ENCODE data around the gene EMILIN2. TPM values are rescaled to one million over a fixed set of nuclear protein-coding genes. Genes with fewer than 3 reads are reported as not detected.

The EMILIN2 gene
- total and polyA plus RNA-seq, 4 donors: 0.58 to 4.6 (median 1.8) TPM

DNA sequence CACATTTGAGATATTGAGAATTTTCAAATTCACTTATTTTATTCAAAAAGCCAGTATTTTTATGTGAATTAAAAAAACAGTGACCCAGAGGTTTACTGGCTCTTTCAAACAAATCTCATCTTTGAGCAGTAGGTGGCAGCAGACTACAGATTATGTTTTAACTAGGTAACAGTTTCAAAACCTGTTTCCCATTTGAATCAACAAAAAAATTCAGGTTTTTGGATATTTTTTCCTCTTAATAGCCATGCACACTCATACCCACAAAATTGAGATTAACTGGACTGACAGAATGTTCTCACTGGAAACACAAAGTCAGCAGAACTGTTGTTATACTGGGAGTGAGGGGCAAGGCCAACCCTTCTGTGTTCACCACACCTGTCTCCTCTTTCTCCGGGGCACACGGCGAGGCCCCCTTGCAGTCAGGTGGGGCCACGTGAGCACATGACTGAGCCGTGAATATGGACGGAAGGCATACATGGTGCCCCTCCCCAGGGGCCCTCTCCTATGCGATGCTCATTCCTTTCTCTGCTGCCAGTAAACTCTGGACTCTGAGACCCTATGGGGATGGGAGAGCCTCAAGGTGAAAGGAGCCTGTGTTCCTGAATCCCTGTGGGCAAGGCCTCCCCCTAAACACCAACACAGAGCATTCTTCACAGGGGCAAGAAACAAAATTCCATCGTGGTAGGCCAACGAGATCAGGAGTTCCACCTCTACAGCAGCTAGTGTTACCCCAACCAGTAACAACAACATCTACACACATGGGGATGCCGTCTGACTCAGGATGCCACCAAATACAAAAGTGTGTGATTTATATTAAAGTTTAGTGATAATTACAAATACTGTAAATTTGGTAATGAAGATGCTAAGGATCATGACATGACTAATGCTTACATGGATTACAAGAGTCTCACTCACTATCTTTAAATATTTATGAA lies 85.7 kb downstream of the EMILIN2 start (continued):
- TF ChIP-seq REST (IDR thresholded peaks at IDR 0.05): no peak

- Histone ChIP-seq H3K4me3 (ENCODE audit: low read depth in 1 of 3, low read length in 3 of 3) (no peak overlapping the region), H3K36me3 (ENCODE audit: control insufficient read depth in 4 of 4, insufficient read depth in 3 of 4, low read depth in 1 of 4, low read length in 3 of 4) (peaks cover 5 to 88% (median 75%) of the 10 kb centered on the region in 4 donors), H3K27me3 (ENCODE audit: control insufficient read depth in 4 of 4, insufficient read depth in 4 of 4, low read length in 3 of 4) (no peaks in the 10 kb centered on the region), H3K27ac (ENCODE audit: low read depth in 1 of 2, low read length in 2 of 2) (no peak overlapping the region), H3K4me1 (ENCODE audit: control insufficient read depth in 4 of 4, insufficient read depth in 4 of 4, low read length in 3 of 4) (peaks cover 0 to 14% (median 8%) of the 10 kb centered on the region in 4 donors), H3K9ac (ENCODE audit: low read depth in 1 of 2, low read length in 2 of 2) (no peak overlapping the region), H3K9me3 (ENCODE audit: control insufficient read depth in 4 of 4, low read length in 3 of 4) (no peaks in the 10 kb centered on the region)
- WGBS: 83% methylated on average over 3 of the region's 3 CpGs
- DNase-seq (ENCODE audit: low spot score): no peak
- no peak for TF ChIP-seq YY1 (IDR thresholded peaks at IDR 0.05)
Measured at GRCh38 chr18:2933995-2934394, 87.2 kb downstream of the EMILIN2 start.

DNA sequence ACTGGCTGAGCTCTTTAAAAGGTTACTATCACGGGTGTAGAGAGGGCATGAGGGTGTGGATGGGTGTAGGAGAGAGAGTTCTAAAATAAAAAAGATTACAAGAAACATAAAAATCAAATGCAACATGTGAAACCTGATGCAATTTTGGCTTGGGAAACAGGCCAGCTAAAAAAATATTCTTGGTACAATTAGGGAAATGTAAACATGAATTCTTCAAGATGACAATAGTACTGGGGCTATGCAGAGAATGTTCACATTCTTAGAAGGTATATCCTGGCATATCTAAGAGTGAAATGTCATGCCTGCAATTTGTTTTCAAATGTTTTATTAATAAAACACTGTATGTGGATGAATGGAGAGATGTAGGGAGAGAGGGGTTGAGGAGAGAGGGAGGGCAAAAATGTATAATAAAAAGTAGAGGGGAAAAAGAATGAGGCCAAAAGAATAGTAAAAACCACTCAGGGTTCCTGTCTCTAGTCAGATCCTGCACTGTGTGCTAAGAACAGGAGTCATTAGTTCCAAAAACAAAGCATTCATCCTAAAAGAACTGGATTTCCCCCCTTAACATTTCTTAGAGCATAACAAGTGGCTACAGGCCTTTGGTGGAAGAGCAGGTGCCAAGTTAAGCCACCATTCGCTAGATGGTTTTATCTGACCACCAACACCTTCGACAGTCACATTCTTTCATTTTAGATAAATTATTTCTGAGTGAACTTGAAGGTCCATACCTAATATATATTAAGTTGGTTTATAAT lies 88.8 kb downstream of the EMILIN2 start:
- H3K36me3 ChIP-seq (ENCODE audit: control insufficient read depth in 4 of 4, insufficient read depth in 3 of 4, low read depth in 1 of 4, low read length in 3 of 4): peaks cover 4 to 82% (median 58%) of the 10 kb centered on the region in 4 donors
- H3K27me3 ChIP-seq (ENCODE audit: control insufficient read depth in 4 of 4, insufficient read depth in 4 of 4, low read length in 3 of 4): no peaks in the 10 kb centered on the region
- TF ChIP-seq EGR1 (IDR thresholded peaks at IDR 0.05; ENCODE audit: low read depth in 2 of 2): no peak
- no peak for TF ChIP-seq HNF4A (conservative IDR thresholded peaks at IDR 0.05)
- no peak for TF ChIP-seq ATF3 (IDR thresholded peaks at IDR 0.05)
- TF ChIP-seq FOXA2 (IDR thresholded peaks at IDR 0.05): no peak
- TF ChIP-seq TAF1 (conservative IDR thresholded peaks at IDR 0.05): no peak
- no peak for TF ChIP-seq RXRA (IDR thresholded peaks at IDR 0.05)
- no peak for TF ChIP-seq FOXA1 (IDR thresholded peaks at IDR 0.05)
- TF ChIP-seq YY1 (IDR thresholded peaks at IDR 0.05): no peak
- TF ChIP-seq, protein P1, sequence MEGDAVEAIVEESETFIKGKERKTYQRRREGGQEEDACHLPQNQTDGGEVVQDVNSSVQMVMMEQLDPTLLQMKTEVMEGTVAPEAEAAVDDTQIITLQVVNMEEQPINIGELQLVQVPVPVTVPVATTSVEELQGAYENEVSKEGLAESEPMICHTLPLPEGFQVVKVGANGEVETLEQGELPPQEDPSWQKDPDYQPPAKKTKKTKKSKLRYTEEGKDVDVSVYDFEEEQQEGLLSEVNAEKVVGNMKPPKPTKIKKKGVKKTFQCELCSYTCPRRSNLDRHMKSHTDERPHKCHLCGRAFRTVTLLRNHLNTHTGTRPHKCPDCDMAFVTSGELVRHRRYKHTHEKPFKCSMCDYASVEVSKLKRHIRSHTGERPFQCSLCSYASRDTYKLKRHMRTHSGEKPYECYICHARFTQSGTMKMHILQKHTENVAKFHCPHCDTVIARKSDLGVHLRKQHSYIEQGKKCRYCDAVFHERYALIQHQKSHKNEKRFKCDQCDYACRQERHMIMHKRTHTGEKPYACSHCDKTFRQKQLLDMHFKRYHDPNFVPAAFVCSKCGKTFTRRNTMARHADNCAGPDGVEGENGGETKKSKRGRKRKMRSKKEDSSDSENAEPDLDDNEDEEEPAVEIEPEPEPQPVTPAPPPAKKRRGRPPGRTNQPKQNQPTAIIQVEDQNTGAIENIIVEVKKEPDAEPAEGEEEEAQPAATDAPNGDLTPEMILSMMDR (IDR thresholded peaks at IDR 0.05; ENCODE audit: low read depth, low read length, missing input control): no peak
- TF ChIP-seq JUND (IDR thresholded peaks at IDR 0.05): no peak
- H3K4me1 ChIP-seq (ENCODE audit: control insufficient read depth in 4 of 4, insufficient read depth in 4 of 4, low read length in 3 of 4): peaks cover 2 to 24% (median 19%) of the 10 kb centered on the region in 4 donors
- no peak overlapping the region for H3K27ac ChIP-seq (ENCODE audit: low read depth in 1 of 2, low read length in 2 of 2)
- H3K9me3 ChIP-seq (ENCODE audit: control insufficient read depth in 4 of 4, low read length in 3 of 4): no peaks in the 10 kb centered on the region
- no peak overlapping the region for H3K9ac ChIP-seq (ENCODE audit: low read depth in 1 of 2, low read length in 2 of 2)
- H3K4me3 ChIP-seq (ENCODE audit: low read depth in 1 of 3, low read length in 3 of 3): no peak overlapping the region
- no peak for DNase-seq (ENCODE audit: low spot score)
- 72% methylated on average over 3 of the region's 3 CpGs for WGBS
